Tibial nerve (tissue), 4 donors: ENCODE results near the gene LYPD6B. TPM values are rescaled to one million over a fixed set of nuclear protein-coding genes. Genes with fewer than 3 reads are reported as not detected.

Experiments
- DNase-seq, 2 donors: peaks; one replicate each; pipeline ENCODE4 v3.0.0-alpha.2; 2019; ENCODE audit warnings: low spot score in 2 of 2
- H3K27ac ChIP-seq, 4 donors: fragments of 200-600 bp; sonication (generic) in 3 of 4; one replicate each; pipeline ENCODE4 v1.5.1; 2017 to 2019; ENCODE audit warnings: mild to moderate bottlenecking in 1 of 4
- H3K27me3 ChIP-seq, 2 donors: fragments of 200-600 bp; sonication (generic) in 1 of 2; one replicate each; pipeline versions ENCODE4 v1.5.1 to v1.6.0; 2017 to 2019
- H3K36me3 ChIP-seq, 3 donors: fragments of 200-600 bp; sonication (generic); one replicate each; pipeline ENCODE4 v1.5.1; 2018 to 2019
- H3K4me1 ChIP-seq, 4 donors: fragments of 200-600 bp; sonication (generic) in 3 of 4; one replicate each; pipeline ENCODE4 v1.5.1; 2017 to 2019
- H3K4me3 ChIP-seq, 4 donors: fragments of 200-600 bp; sonication (generic) in 3 of 4; one replicate each; pipeline ENCODE4 v1.5.1; 2017 to 2019; ENCODE audit warnings: mild to moderate bottlenecking in 1 of 4, moderate library complexity in 1 of 4
- H3K9me3 ChIP-seq, 4 donors: fragments of 200-600 bp; sonication (generic) in 3 of 4; one replicate each; pipeline ENCODE4 v1.5.1; 2017 to 2019
- CTCF ChIP-seq, 5 experiments: fragments of 200-600 bp in 3 of 5; fragments of 450-650 bp in 2 of 5; sonication (generic) in 3 of 5; IDR thresholded peaks; one replicate each; pipeline ENCODE4 v1.5.1; 2016 to 2019; ENCODE audit warnings: antibody characterized with exemption in 5 of 5, mild to moderate bottlenecking in 3 of 5, moderate library complexity in 2 of 5
- EP300 ChIP-seq, 2 donors: sonication (generic); formaldehyde crosslinking; IDR thresholded peaks; one replicate each; pipeline ENCODE4 v1.6.1; 2017; ENCODE audit warnings: antibody characterized with exemption in 2 of 2, mild to moderate bottlenecking in 1 of 2
- POLR2A ChIP-seq, 2 donors: fragments of 450-650 bp; IDR thresholded peaks; one replicate each; pipeline ENCODE4 v1.6.1; 2017; ENCODE audit warnings: antibody characterized with exemption in 2 of 2, mild to moderate bottlenecking in 2 of 2, moderate library complexity in 2 of 2
- WGBS, 2 donors: methylation state at CpG; one replicate each; pipeline ENCODE4 v1.1.5; 2018; 5-methylcytosine and 5-hydroxymethylcytosine counted together
- total RNA-seq, 4 donors: library from RNA; depleted of rRNA; stranded (reverse); fragments of >200 nt; gene quantifications; one replicate each; pipeline ENCODE4 v1.1.0, GENCODE V29; 2016

The LYPD6B gene
- total RNA-seq, 4 donors from 2014 or later = not detected

DNA sequence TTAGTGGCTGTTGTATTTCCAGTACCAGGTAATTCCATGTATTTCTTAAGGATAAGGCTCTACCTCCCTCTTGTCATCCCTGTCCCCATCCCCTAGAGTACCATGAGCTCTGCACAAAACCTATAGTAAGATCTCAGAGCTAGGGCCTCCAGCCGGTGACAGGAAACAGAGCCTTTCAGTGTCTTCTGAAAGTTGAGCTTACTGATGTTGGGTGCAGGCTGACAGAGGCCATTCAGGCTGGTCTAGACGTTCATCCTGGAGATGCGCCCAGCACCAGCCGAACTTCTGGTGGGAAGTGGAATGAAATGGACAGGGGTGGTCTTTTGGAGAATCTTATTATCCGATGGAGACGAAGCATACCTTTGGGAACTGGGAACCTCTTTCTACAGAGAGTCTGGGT lies 16.7 kb upstream of the LYPD6B start:
- Histone ChIP-seq H3K4me3 (no peak overlapping the region), H3K27me3 (no peaks in the 10 kb centered on the region), H3K36me3 (no peaks in the 10 kb centered on the region), H3K27ac (no peak overlapping the region), H3K4me1 (peaks cover 0 to 8% (median 0%) of the 10 kb centered on the region in 4 donors), H3K9me3 (no peaks in the 10 kb centered on the region)
- no peak for DNase-seq
- TF ChIP-seq EP300 (IDR thresholded peaks at IDR 0.05) (no peak), CTCF (IDR thresholded peaks at IDR 0.05) (no peak), POLR2A (IDR thresholded peaks at IDR 0.05) (no peak)
- WGBS, 2 donors = 77 to 85% methylated on average over 6 of the region's 6 CpGs

DNA sequence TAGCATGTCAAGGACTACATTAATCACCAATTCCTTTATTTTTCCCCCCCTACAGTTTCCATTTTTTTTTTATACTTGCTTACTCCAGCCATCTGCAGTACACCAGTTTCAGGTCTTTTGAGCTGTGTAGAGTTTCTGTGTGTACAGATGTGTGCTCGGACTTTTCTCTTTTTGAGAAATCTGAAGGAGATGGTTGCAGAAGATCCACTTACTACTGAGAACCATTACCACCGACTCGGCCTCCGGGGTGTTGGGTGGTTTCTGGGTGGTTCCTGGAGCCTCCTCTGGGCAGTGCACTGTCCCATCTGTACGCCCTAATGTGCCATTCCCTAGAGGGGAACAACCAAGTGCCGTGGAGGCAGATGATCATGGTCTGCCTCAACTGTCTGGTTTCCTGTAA lies 15.4 kb upstream of the LYPD6B start:
- Histone ChIP-seq H3K27me3 (no peaks in the 10 kb centered on the region), H3K4me1 (no peaks in the 10 kb centered on the region), H3K36me3 (no peaks in the 10 kb centered on the region), H3K9me3 (no peaks in the 10 kb centered on the region), H3K27ac (no peak overlapping the region), H3K4me3 (no peak overlapping the region)
- TF ChIP-seq EP300 (IDR thresholded peaks at IDR 0.05) = no peak
- no peak for TF ChIP-seq POLR2A (IDR thresholded peaks at IDR 0.05)
- no peak for TF ChIP-seq CTCF (IDR thresholded peaks at IDR 0.05)
- no peak for DNase-seq
- 91 to 96% methylated on average over 6 of the region's 6 CpGs for WGBS, 2 donors

- Histone ChIP-seq H3K27ac (no peak overlapping the region), H3K36me3 (no peaks in the 10 kb centered on the region), H3K4me1 (no peaks in the 10 kb centered on the region), H3K4me3 (no peak overlapping the region), H3K9me3 (no peaks in the 10 kb centered on the region), H3K27me3 (peaks cover 0 to 10% of the 10 kb centered on the region in 2 donors)
- 73 to 75% methylated on average over 7 of the region's 7 CpGs for WGBS, 2 donors
- DNase-seq = no peak
- TF ChIP-seq EP300 (IDR thresholded peaks at IDR 0.05) (no peak), CTCF (IDR thresholded peaks at IDR 0.05) (no peak), POLR2A (IDR thresholded peaks at IDR 0.05) (no peak)
These were observed 10.8 kb upstream of the LYPD6B start for GRCh38 chr2:149027590-149028250.

- WGBS, 2 donors = 74 to 85% methylated on average over 6 of the region's 6 CpGs
- no peak for DNase-seq
These were observed 10.1 kb upstream of the LYPD6B start for GRCh38 chr2:149028377-149028776.

More at GRCh38 chr2:149028377-149028776, 10.1 kb upstream of the LYPD6B start:
- Histone ChIP-seq H3K27me3 (peaks cover 0 to 10% of the 10 kb centered on the region in 2 donors), H3K36me3 (no peaks in the 10 kb centered on the region), H3K4me1 (no peaks in the 10 kb centered on the region), H3K4me3 (no peak overlapping the region), H3K9me3 (no peaks in the 10 kb centered on the region), H3K27ac (no peak overlapping the region)
- no peak for TF ChIP-seq POLR2A (IDR thresholded peaks at IDR 0.05)
- no peak for TF ChIP-seq CTCF (IDR thresholded peaks at IDR 0.05)
- no peak for TF ChIP-seq EP300 (IDR thresholded peaks at IDR 0.05)
